Hepatocyte (in vitro differentiated cells): ENCODE results near the gene SEMA4C. TPM values are rescaled to one million over a fixed set of nuclear protein-coding genes. Genes with fewer than 3 reads are reported as not detected.

Experiments used
- DNase-seq: peaks from one replicate; pipeline ENCODE4 v3.0.0-alpha.2; 2016; ENCODE audit warnings: low spot score
- H2AFZ ChIP-seq: fragments of 200-600 bp; sonication (generic); 2 replicates; pipeline ENCODE4 v1.6.0; 2016; ENCODE audit warnings: antibody characterized with exemption, mild to moderate bottlenecking
- H3K27ac ChIP-seq: fragments of 200-600 bp; sonication (generic); 2 replicates; pipeline ENCODE4 v1.5.1; 2016; ENCODE audit warnings: mild to moderate bottlenecking
- H3K27me3 ChIP-seq: fragments of 200-600 bp; sonication (generic); 2 replicates; pipeline ENCODE4 v1.6.1; 2016
- H3K36me3 ChIP-seq: fragments of 200-600 bp; sonication (generic); replicated peaks from 2 replicates; pipeline ENCODE4 v1.5.1; 2016; ENCODE audit warnings: low read depth; ENCODE audit not compliant: insufficient read depth
- H3K4me1 ChIP-seq: fragments of 200-600 bp; sonication (generic); 2 replicates; pipeline ENCODE4 v1.5.1; 2016; ENCODE audit warnings: mild to moderate bottlenecking, moderate library complexity; ENCODE audit not compliant: insufficient read depth
- H3K4me2 ChIP-seq: fragments of 200-600 bp; sonication (generic); 2 replicates; pipeline ENCODE4 v1.6.0; 2016
- H3K4me3 ChIP-seq: fragments of 200-600 bp; sonication (generic); 2 replicates; pipeline ENCODE4 v1.5.1; 2016; ENCODE audit warnings: mild to moderate bottlenecking
- H3K79me2 ChIP-seq: fragments of 200-600 bp; sonication (generic); 2 replicates; pipeline ENCODE4 v1.6.0; 2017; ENCODE audit warnings: mild to moderate bottlenecking
- H3K9me2 ChIP-seq: fragments of 200-600 bp; sonication (generic); replicated peaks from 2 replicates; pipeline ENCODE4 v1.6.0; 2017; ENCODE audit warnings: mild to moderate bottlenecking; ENCODE audit not compliant: insufficient read depth
- H3K9me3 ChIP-seq: fragments of 200-600 bp; sonication (generic); 2 replicates; pipeline ENCODE4 v1.5.1; 2016; ENCODE audit warnings: low read depth, mild to moderate bottlenecking
- H4K20me1 ChIP-seq: fragments of 200-600 bp; sonication (generic); 2 replicates; pipeline ENCODE4 v1.6.0; 2016; ENCODE audit warnings: mild to moderate bottlenecking; ENCODE audit not compliant: insufficient read depth, poor library complexity, severe bottlenecking
- CTCF ChIP-seq: fragments of 200-600 bp; sonication (generic); IDR thresholded peaks from 2 replicates; pipeline ENCODE4 v1.5.1; 2016; ENCODE audit warnings: antibody characterized with exemption, mild to moderate bottlenecking; ENCODE audit not compliant: poor library complexity
- EZH2 ChIP-seq: fragments of 200-600 bp; sonication (generic); IDR thresholded peaks from 2 replicates; pipeline ENCODE4 v1.6.1; 2016; ENCODE audit warnings: antibody characterized with exemption, mild to moderate bottlenecking, borderline replicate concordance
- EZH2phosphoT487 ChIP-seq: fragments of 200-600 bp; sonication (generic); IDR thresholded peaks from one replicate; pipeline ENCODE4 v1.6.1; 2018; ENCODE audit warnings: antibody characterized with exemption, mild to moderate bottlenecking, low read depth, moderate library complexity; ENCODE audit not compliant: unreplicated experiment, severe bottlenecking
- WGBS: methylation state at CpG from one replicate; pipeline ENCODE4 v1.1.6; 2016; ENCODE audit warnings: low lambda C conversion rate; ENCODE audit errors: missing lambda C conversion rate; 5-methylcytosine and 5-hydroxymethylcytosine counted together
- polyA plus RNA-seq: library from polyadenylated mRNA; unstranded; fragments of >200 nt; fragmentation: Nextera tagmentation; extraction: Ambion mirVana; gene quantifications from 2 replicates; pipeline ENCODE4 v1.2.1, GENCODE V29; 2016
- total RNA-seq: library from RNA; depleted of rRNA; stranded (reverse); fragments of >200 nt; gene quantifications from 2 replicates; pipeline ENCODE4 v1.2.3, GENCODE V29; 2014

The SEMA4C gene
- total and polyA plus RNA-seq, 2 experiments from 2014 or later, result 28.6 to 37.5 TPM

DNA sequence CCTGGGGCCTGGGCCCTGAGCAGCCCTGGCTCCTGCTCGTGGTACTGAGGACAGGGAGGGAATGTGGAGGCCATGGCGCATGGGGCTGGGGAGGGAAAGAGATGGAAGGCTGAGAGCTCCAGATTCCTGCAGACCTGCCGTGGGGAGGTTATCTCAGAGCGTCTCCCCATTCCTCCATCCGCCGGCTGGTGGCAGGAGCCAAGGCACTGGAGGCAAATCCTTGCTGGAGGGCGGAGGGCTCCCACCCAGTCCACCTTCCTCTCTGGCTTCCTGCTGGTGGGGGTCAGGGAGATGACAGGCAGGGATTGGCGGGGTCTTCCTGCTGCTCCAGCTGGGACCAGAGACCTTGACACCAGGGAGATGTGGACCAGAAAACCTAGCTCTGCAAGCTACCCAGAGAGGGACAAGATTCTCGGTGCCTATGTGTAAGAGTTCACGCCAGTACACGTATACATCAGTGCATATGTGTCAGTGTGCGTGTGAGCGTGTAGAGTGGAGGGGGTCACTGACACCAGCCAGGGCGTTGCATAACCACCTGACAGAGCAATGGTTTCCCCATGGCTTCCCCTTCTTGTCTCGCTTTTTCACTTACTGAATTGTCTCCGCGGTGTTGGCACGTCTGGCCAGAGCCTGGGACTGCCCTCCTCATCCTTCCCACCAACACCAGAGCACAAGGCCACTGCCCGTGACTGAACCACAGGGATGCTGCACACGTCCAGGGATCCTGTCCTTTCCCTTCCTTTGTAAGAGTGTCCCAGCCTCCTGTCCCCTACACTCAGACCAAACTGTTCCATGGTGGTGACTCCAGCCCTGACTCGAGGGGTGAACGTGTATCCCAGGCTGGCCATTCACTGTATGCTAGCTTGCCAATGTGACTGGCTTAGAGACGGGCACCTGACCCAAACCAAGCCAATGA, 15.8 kb upstream of the SEMA4C start:
- no peak for DNase-seq
- Histone ChIP-seq H3K27me3 (no peaks in the 10 kb centered on the region), H3K36me3 (no peaks in the 10 kb centered on the region), H4K20me1 (no peaks in the 10 kb centered on the region), H3K27ac (no peak overlapping the region), H3K4me2 (no peak overlapping the region), H3K79me2 (no peaks in the 10 kb centered on the region), H3K9me2 (no peaks in the 10 kb centered on the region), H2AFZ (no peak overlapping the region), H3K9me3 (no peaks in the 10 kb centered on the region), H3K4me1 (peaks cover 33% of the 10 kb centered on the region), H3K4me3 (no peak overlapping the region)
- no peak for TF ChIP-seq EZH2
- no peak for TF ChIP-seq EZH2phosphoT487
- no peak for TF ChIP-seq CTCF
- 94% methylated on average over 23 of the region's 23 CpGs for WGBS

DNA sequence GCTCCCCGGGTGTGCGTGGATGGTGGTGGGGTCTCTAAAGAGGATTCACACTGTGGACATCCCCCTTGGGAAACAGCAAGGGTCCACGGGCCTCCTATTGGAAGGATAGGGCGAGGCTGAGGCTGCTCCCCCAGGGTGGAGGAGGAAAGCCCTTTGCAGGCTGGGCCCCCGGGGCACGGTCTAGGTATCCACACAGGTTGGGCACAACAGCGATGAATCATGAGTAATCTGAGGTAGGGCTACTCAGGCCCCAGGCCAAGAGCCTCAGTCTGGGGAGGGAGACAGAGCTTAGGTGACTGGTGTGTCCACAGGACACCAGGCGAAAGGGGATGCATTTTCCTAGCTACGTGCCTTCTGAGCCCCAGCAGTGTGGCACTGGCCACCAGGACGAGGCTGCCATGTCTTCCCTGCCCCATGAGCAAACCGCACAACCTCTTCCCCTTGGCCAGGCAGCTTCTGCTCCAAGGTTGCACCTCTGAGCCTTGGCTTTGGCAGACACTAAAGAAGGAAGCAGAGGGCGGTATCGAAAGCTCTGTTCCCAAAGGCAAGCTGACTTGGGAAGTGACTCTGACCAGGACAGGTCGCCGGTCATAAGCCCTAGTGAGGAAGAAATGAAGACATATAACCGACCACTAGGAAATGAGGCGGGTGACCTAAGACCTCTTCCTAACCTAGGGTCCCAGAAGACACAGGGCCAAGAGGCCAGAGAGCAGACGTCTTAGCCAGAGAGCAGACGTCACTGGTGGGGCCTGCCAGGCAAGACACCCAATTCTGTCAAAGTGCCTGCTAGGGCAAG, 14.6 kb upstream of the SEMA4C start:
- Histone ChIP-seq H3K79me2 (no peaks in the 10 kb centered on the region), H3K27ac (no peak overlapping the region), H4K20me1 (no peaks in the 10 kb centered on the region), H3K9me2 (no peaks in the 10 kb centered on the region), H3K4me3 (no peak overlapping the region), H3K4me1 (peaks cover 33% of the 10 kb centered on the region), H3K27me3 (no peaks in the 10 kb centered on the region), H2AFZ (no peak overlapping the region), H3K9me3 (no peaks in the 10 kb centered on the region), H3K4me2 (no peak overlapping the region), H3K36me3 (no peaks in the 10 kb centered on the region)
- no peak for TF ChIP-seq EZH2
- no peak for TF ChIP-seq CTCF
- TF ChIP-seq EZH2phosphoT487, result no peak
- WGBS, result 93% methylated on average over 18 of the region's 19 CpGs
- no peak for DNase-seq

GRCh38 chr2:96883306-96883705, 13.4 kb upstream of the SEMA4C start:
- H3K27me3 ChIP-seq, result no peaks in the 10 kb centered on the region
- no peak for TF ChIP-seq CTCF
- TF ChIP-seq EZH2, result no peak
- no peak for TF ChIP-seq EZH2phosphoT487
- H3K79me2 ChIP-seq, result no peaks in the 10 kb centered on the region
- H3K4me3 ChIP-seq, result no peak overlapping the region
- H3K4me2 ChIP-seq, result no peak overlapping the region
- DNase-seq, result no peak
- peaks cover 25% of the 10 kb centered on the region for H3K4me1 ChIP-seq
- H4K20me1 ChIP-seq, result no peaks in the 10 kb centered on the region
- H2AFZ ChIP-seq, result no peak overlapping the region
- H3K9me2 ChIP-seq, result no peaks in the 10 kb centered on the region
- H3K9me3 ChIP-seq, result no peaks in the 10 kb centered on the region
- H3K36me3 ChIP-seq, result no peaks in the 10 kb centered on the region
- no peak overlapping the region for H3K27ac ChIP-seq
- WGBS, result 82% methylated on average over 9 of the region's 9 CpGs
